HL-60 (cell line): ENCODE measurements around the gene TACR2.

Experiments
- DNase-seq, 2 experiments: peaks; one replicate each; pipeline ENCODE4 v3.0.0-alpha.2; 2010 to 2020; ENCODE audit warnings: low read depth in 1 of 2, low spot score in 1 of 2
- H3K27ac ChIP-seq: fragments of 250-450 bp; sonication (Bioruptor Pico); replicated peaks from 2 replicates; pipeline ENCODE4 v1.5.1; 2020; ENCODE audit warnings: mild to moderate bottlenecking, moderate library complexity
- H3K27me3 ChIP-seq: fragments of 250-450 bp; sonication (Bioruptor Pico); 2 replicates; pipeline ENCODE4 v1.5.1; 2021; ENCODE audit warnings: mild to moderate bottlenecking, moderate library complexity; ENCODE audit not compliant: insufficient read depth, poor library complexity, severe bottlenecking
- H3K4me3 ChIP-seq: replicated peaks from 2 replicates; pipeline ENCODE4 v1.5.1; 2011; ENCODE audit warnings: mild to moderate bottlenecking, control low read depth, low read length; ENCODE audit not compliant: insufficient read depth
- CTCF ChIP-seq: IDR thresholded peaks from one replicate; pipeline ENCODE4 v1.5.1; 2011; ENCODE audit warnings: low read length, control low read depth, inconsistent platforms; ENCODE audit not compliant: insufficient read depth
- GABPA ChIP-seq: IDR thresholded peaks from 2 replicates; pipeline ENCODE4 v1.6.1; 2012; ENCODE audit warnings: low read depth
- POLR2AphosphoS5 ChIP-seq: IDR thresholded peaks from 2 replicates; pipeline ENCODE4 v1.6.1; 2012; ENCODE audit warnings: low read depth
- REST ChIP-seq: IDR thresholded peaks from 2 replicates; pipeline ENCODE4 v1.6.1; 2012; ENCODE audit warnings: low read depth; ENCODE audit not compliant: insufficient replicate concordance
- SPI1 ChIP-seq: IDR thresholded peaks from 2 replicates; pipeline ENCODE4 v1.6.1; 2012; ENCODE audit warnings: low read depth, mild to moderate bottlenecking, borderline replicate concordance

TACR2 gene

GRCh38 chr10:69402386-69402785, 14.3 kb downstream of the TACR2 start:
- Histone ChIP-seq H3K27ac (no peak overlapping the region), H3K27me3 (no peaks in the 10 kb centered on the region), H3K4me3 (no peak overlapping the region)
- TF ChIP-seq GABPA (no peak), POLR2AphosphoS5 (no peak), CTCF (no peak), REST (no peak), SPI1 (no peak)
- DNase-seq = no peak

- H3K27me3 ChIP-seq = no peaks in the 10 kb centered on the region
- H3K4me3 ChIP-seq = no peak overlapping the region
- TF ChIP-seq SPI1 (no peak), POLR2AphosphoS5 (no peak), REST (no peak), GABPA (no peak), CTCF (no peak)
- no peak overlapping the region for H3K27ac ChIP-seq
- no peak for DNase-seq
Observed at GRCh38 chr10:69401416-69401815, 15.3 kb downstream of the TACR2 start.

- Histone ChIP-seq H3K4me3 (no peak overlapping the region), H3K27ac (no peak overlapping the region), H3K27me3 (no peaks in the 10 kb centered on the region)
- no peak for DNase-seq
- TF ChIP-seq GABPA (no peak), REST (no peak), SPI1 (no peak), CTCF (no peak), POLR2AphosphoS5 (no peak)
Observed at GRCh38 chr10:69400936-69401335, 15.8 kb downstream of the TACR2 start.
